Fibroblast of skin of back (primary cell): Measurements from ENCODE around the gene TBC1D10B.

Experiments used
- DNase-seq: peaks from one replicate; pipeline ENCODE4 v3.0.0-alpha.2; 2013

The TBC1D10B gene

DNA sequence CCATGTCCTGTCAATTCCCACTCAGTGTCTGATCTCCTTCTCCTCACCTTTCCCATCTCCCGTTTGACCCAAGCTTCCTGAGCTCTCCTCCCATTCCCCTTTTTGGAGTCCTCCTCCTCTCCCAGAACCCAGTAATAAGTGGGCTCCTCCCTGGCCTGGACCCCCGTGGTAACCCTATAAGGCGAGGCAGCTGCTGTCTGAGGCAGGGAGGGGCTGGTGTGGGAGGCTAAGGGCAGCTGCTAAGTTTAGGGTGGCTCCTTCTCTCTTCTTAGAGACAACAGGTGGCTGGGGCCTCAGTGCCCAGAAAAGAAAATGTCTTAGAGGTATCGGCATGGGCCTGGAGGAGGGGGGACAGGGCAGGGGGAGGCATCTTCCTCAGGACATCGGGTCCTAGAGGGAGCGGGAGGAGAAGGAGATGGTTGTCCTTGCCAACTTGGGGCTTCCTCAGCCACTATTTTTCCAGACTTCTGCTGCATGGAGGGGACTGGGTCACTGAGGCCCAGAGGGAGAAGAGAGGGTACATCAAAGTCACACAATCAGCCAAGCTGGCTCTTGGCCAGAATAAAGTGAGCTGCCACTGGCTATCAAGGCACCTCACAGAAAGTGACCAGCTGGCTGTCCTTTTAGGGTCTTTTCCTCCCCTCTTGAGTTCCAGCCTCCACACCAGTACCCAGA lies 1.9 kb upstream of the TBC1D10B start:
- no peak for DNase-seq

- DNase-seq: no peak
Measured at GRCh38 chr16:30371248-30371816, 1.0 kb upstream of the TBC1D10B start.

DNA sequence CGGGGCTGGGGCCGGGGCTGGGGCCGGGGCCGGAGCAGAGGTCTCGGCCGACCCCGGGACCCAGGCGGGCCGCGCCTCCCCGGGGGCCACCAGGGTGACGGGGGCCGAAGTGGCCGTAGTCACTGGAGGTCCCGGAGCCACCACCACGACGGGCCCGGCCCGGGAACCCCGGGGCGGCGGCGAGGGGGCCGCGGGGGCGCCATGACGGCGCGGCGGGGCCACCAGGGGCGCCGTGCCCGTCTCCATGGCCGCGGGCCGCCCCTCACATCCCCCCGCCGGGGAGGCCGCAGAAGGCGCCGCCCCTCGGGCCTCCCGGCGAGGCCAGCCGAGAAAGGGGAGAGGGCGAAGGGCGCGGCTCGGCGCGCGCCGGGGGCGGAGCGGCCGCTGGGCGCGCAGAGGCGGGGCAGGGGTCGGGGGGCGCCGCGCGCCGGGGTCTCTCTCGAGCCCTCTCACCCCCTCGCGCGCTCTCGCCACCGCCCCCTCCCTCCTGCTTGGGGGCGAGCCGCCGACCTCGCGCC lies 297 bp downstream of the TBC1D10B start:
- DNase-seq: no peak

DNA sequence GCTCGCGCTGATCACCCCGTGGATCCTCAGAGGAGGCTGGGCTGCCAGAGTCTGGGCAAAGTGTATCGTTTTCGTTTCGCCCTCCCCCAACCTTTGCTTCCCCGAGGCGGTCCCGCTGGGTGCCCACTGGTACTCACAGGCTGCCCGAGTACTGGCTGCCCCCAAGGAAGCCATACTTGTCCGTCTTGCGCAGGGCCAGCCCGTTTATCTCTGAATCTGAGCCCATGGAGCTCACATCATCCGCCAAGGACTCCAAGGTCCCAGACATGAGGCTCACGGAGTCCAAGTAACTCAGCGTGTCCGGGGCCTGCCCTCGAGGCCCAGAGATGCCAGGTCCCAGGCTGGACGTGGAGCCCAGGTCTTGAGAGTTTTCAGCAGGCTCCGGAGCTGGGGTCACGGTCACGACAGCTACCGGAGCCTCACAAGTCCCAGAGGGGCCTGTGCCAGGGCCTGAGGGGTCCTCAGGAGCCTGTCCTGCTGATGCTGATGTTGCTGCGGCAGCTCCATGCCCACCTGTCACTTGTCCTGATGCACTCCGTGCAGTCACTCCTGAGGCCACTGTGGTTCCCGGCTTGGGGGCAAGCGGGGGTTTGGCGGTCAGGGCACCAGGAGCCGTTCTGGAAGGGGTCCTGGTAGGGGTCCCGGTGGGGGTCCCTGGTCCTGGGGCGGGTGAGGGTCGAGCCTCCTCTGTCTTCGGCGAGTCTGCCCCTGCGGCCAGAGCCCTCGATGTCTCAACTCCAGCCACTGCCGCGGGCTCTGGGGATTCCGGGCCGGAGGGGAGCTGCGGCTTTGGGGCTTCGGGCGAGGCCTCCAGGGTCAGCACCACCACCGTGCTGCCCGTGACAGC lies 980 bp downstream of the TBC1D10B start:
- no peak for DNase-seq

- DNase-seq: no peak
Measured at GRCh38 chr16:30368792-30369090, 1.6 kb downstream of the TBC1D10B start.

- peak; percentile 71 for DNase-seq
Measured at GRCh38 chr16:30368122-30368791, 2.0 kb downstream of the TBC1D10B start.

GRCh38 chr16:30367349-30368009 lies 2.8 kb downstream of the TBC1D10B start:
- no peak for DNase-seq

DNA sequence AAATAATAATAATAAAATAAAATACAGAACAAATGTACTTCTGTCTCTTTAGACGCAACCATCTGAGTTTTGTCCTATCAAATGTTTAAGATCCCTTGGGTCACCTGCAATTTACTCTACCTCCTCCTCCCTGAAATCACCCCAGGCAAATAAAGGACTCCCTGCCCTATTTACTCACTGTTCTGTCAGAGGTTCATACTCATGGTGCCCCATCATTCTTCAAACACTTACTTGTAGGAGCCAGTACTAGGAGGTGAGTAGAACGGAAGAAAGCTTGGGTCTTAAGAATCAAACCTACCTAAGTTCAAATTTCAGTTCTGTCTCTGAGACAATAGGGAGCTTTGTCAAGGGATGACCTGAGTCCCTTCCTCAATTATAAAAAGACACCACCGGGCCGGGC lies 3.8 kb downstream of the TBC1D10B start:
- no peak for DNase-seq

GRCh38 chr16:30365200-30365599 lies 5.1 kb downstream of the TBC1D10B start:
- DNase-seq: no peak

- no peak for DNase-seq
Measured at GRCh38 chr16:30361180-30361579, 9.1 kb downstream of the TBC1D10B start.

- DNase-seq: no peak
Measured at GRCh38 chr16:30359871-30360170, 10.5 kb downstream of the TBC1D10B start.

GRCh38 chr16:30358990-30359870 lies 11.1 kb downstream of the TBC1D10B start:
- no peak for DNase-seq

DNA sequence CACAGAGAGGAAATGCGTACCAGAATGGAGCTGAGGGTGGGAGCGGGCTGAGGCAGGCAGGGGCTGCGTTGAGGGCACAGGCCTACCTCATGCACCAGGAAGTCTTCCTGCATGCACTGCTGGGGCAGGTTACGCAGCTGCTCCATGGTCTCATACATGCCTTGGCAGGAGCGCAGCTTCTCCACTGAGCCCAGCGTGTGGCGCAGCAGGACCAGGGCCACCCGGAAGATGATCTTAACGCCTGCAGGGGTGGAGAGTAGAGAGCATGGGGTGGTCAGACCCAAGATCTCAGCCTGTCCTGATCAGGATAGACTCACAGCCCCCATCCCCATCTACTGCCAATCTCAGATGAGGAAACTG lies 11.7 kb downstream of the TBC1D10B start:
- DNase-seq: no peak

GRCh38 chr16:30357715-30358576 lies 12.3 kb downstream of the TBC1D10B start:
- DNase-seq: no peak

DNA sequence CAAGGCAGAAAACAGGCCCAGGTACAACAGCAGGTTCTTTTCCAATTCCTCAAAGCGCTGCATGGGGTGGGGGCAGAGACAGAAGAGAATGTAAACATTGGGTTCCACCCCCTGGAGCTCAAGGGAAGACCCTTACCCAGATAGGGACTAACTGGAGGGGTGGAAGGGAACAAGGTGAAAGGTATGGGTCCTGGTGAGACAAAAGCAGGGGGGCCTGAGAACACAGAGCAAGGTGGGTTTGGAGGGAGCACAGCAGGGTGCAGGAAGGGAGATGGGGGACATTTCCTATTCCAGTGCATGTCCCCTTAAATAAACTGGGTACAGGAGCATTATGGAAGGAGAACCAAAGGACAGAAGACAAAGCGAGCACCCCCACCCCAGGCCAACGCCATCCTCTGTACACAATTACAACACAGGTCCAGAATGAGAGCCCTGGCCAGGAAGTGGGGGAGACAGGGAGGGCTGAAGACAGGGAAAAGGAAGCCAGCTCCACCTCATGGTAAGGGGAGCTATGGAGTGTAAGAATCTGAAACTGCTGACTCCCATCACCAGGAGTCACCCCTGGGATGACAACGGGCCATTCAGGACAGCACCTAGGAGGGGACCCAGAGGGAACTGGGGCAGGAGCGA lies 13.1 kb downstream of the TBC1D10B start:
- no peak for DNase-seq

- DNase-seq: no peak
Measured at GRCh38 chr16:30356401-30357084, 13.8 kb downstream of the TBC1D10B start.

DNA sequence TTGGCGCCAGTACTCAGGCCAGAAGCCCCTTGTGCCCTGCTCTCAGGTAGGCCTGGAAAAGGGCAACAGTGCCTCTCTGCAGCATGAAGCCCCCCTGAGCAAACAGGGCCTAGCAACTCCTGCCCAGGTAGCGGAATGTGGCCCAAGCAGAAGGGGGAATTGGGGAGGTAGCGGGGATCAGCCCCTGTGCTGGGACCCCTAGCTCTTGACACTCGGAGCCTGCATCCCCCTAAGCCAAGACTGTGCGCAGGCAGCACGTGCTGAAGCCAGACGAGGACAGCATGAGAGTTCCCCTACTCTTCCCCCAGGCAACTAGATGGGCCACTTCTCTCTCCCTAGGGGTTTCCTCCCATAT lies 14.4 kb downstream of the TBC1D10B start:
- DNase-seq: no peak

GRCh38 chr16:30355144-30355953 lies 14.9 kb downstream of the TBC1D10B start, which contains the start of gene CD2BP2:
TSS of gene CD2BP2 (minus strand) at chr16:30355308. CDS start at chr16:30354681, 627 bp downstream.
- peak; percentile 100 for DNase-seq
